A549 (cell line): ENCODE measurements around the gene SLC18A3. TPM values are rescaled to one million over a fixed set of nuclear protein-coding genes. Genes with fewer than 3 reads are reported as not detected.
A peak's percentile ranks its signal among the peaks of the same experiment; 100 is the strongest.

Source experiments
- ATAC-seq, 2 experiments: fragments of 200-7000 bp in 1 of 2; fragments of >200 bp in 1 of 2; cut with Nextera tagmentation in 1 of 2; cut with Tn5 transposase in 1 of 2; 3 replicates each; pipeline versions ENCODE4 v1.8.0 to v1.9.1; 2018 to 2020; ENCODE audit warnings: mild to moderate bottlenecking in 1 of 2, moderate library complexity in 1 of 2
- CTCF ChIA-PET: fragments of 300-600 bp; sonication (Branson Sonifier 250); formaldehyde crosslinking; extraction: SDS; loops from one replicate; lab custom pipeline; 2021; ENCODE audit warnings: antibody characterized with exemption, inconsistent platforms; lab: Yijun Ruan, JAX
- POLR2A ChIA-PET: fragments of 350-600 bp; formaldehyde crosslinking; extraction: SDS; loops from one replicate; lab custom pipeline; 2021; ENCODE audit warnings: antibody characterized with exemption, inconsistent platforms; lab: Yijun Ruan, JAX
- DNase-seq, 2 experiments: peaks; one replicate each; pipeline versions ENCODE4 v3.0.0 to v3.0.0-alpha.2; 2011 to 2016; ENCODE audit warnings: low read depth in 1 of 2, low spot score in 1 of 2
- FAIRE-seq: peaks from 2 replicates; lab custom pipeline; 2011; peaks lifted over from hg19 to GRCh38; lab: Jason Lieb, UNC
- H3K27ac ChIP-seq, 2 experiments: fragments of >200 bp; sonication (Bioruptor Twin); formaldehyde crosslinking; 3 replicates each; pipeline ENCODE4 v1.5.1; 2016 to 2017
- H3K4me1 ChIP-seq: fragments of >200 bp; sonication (Bioruptor Twin); formaldehyde crosslinking; 3 replicates; pipeline ENCODE4 v1.6.1; 2016
- H3K4me2 ChIP-seq: fragments of >200 bp; sonication (Bioruptor Twin); formaldehyde crosslinking; 3 replicates; pipeline ENCODE4 v1.6.1; 2016
- H3K4me3 ChIP-seq: fragments of >200 bp; sonication (Bioruptor Twin); formaldehyde crosslinking; 3 replicates; pipeline ENCODE4 v1.5.1; 2016
- H3K9me3 ChIP-seq: fragments of >200 bp; sonication (Bioruptor Twin); formaldehyde crosslinking; 3 replicates; pipeline ENCODE4 v1.6.1; 2016
- CHD4 ChIP-seq: fragments of 200-600 bp; sonication (generic); IDR thresholded peaks from 2 replicates; pipeline ENCODE4 v1.6.1; 2016; ENCODE audit warnings: antibody characterized with exemption, mild to moderate bottlenecking, borderline replicate concordance
- E2F6 ChIP-seq: IDR thresholded peaks from 2 replicates; pipeline ENCODE4 v1.6.1; 2012; ENCODE audit warnings: low read depth, borderline replicate concordance
- FOSL2 ChIP-seq, 2 experiments: fragments of 450-650 bp in 1 of 2; fragments of >200 bp in 1 of 2; sonication (Bioruptor Twin) in 1 of 2; formaldehyde crosslinking; IDR thresholded peaks; 2 replicates each; pipeline versions ENCODE4 v1.5.0 to v1.6.1; 2016 to 2020; ENCODE audit warnings: mild to moderate bottlenecking in 1 of 2, moderate library complexity in 1 of 2
- HDAC2 ChIP-seq: fragments of 200-600 bp; sonication (generic); IDR thresholded peaks from 2 replicates; pipeline ENCODE4 v1.6.1; 2016
- HES2 ChIP-seq: fragments of >200 bp; sonication (Bioruptor Twin); formaldehyde crosslinking; IDR thresholded peaks from 2 replicates; pipeline ENCODE4 v1.6.1; 2016
- HEYL ChIP-seq: fragments of 250-450 bp; sonication (Bioruptor Pico); IDR thresholded peaks from 2 replicates; pipeline ENCODE4 v1.8.0; 2021; ENCODE audit warnings: mild to moderate bottlenecking, moderate library complexity
- HMGXB4 ChIP-seq: fragments of 250-450 bp; sonication (Bioruptor Pico); IDR thresholded peaks from 2 replicates; pipeline ENCODE4 v1.5.0; 2021; ENCODE audit warnings: mild to moderate bottlenecking, moderate library complexity, borderline replicate concordance
- HOXB5 ChIP-seq: fragments of 250-450 bp; sonication (Bioruptor Pico); IDR thresholded peaks from 2 replicates; pipeline ENCODE4 v1.5.0; 2020; ENCODE audit warnings: mild to moderate bottlenecking, moderate library complexity
- JUNB ChIP-seq: fragments of >200 bp; sonication (Bioruptor Twin); formaldehyde crosslinking; IDR thresholded peaks from 2 replicates; pipeline ENCODE4 v1.6.1; 2016
- MAZ ChIP-seq: fragments of 150-350 bp; IDR thresholded peaks from 2 replicates; pipeline ENCODE4 v1.6.1; 2014; ENCODE audit warnings: antibody characterized with exemption, low read depth, low read length, borderline replicate concordance
- MYC ChIP-seq: IDR thresholded peaks from 2 replicates; pipeline ENCODE4 v1.6.1; 2012; ENCODE audit warnings: mild to moderate bottlenecking, inconsistent platforms, low read length, improper control_type of control experiment, borderline replicate concordance
- PBX3 ChIP-seq: IDR thresholded peaks from 2 replicates; pipeline ENCODE4 v1.6.1; 2012
- POLR2A ChIP-seq: IDR thresholded peaks from 2 replicates; pipeline ENCODE4 v1.6.1; 2012; ENCODE audit warnings: mild to moderate bottlenecking, low read length
- RAD21 ChIP-seq, 2 experiments: fragments of >200 bp in 1 of 2; sonication (Bioruptor Twin) in 1 of 2; formaldehyde crosslinking in 1 of 2; IDR thresholded peaks in 1 of 2; conservative IDR thresholded peaks in 1 of 2; 2 replicates in 1 of 2; 3 replicates in 1 of 2; pipeline ENCODE4 v1.6.1; 2012 to 2018; ENCODE audit warnings: inconsistent platforms in 1 of 2
- RARB ChIP-seq: fragments of 250-450 bp; sonication (Bioruptor Pico); IDR thresholded peaks from 2 replicates; pipeline ENCODE4 v1.8.0; 2021; ENCODE audit warnings: mild to moderate bottlenecking, moderate library complexity
- RCOR1 ChIP-seq: fragments of 150-350 bp; IDR thresholded peaks from 2 replicates; pipeline ENCODE4 v1.6.1; 2014; ENCODE audit warnings: antibody characterized with exemption, low read length, low read depth
- REST ChIP-seq: fragments of 200-600 bp; sonication (generic); IDR thresholded peaks from 2 replicates; pipeline ENCODE4 v1.6.1; 2016; ENCODE audit warnings: antibody characterized with exemption, mild to moderate bottlenecking, moderate library complexity
- SMC3 ChIP-seq: fragments of >200 bp; sonication (Bioruptor Twin); formaldehyde crosslinking; IDR thresholded peaks from 3 replicates; pipeline ENCODE4 v1.6.1; 2018; ENCODE audit warnings: inconsistent platforms
- SREBF2 ChIP-seq: fragments of 450-650 bp; IDR thresholded peaks from 2 replicates; pipeline ENCODE4 v1.6.1; 2014; ENCODE audit warnings: mild to moderate bottlenecking, moderate library complexity
- TP53 ChIP-seq: fragments of 250-450 bp; sonication (Bioruptor Pico); IDR thresholded peaks from 2 replicates; pipeline ENCODE4 v1.5.0; 2021; ENCODE audit warnings: mild to moderate bottlenecking, moderate library complexity
- USF2 ChIP-seq: fragments of 450-650 bp; IDR thresholded peaks from 2 replicates; pipeline ENCODE4 v1.6.1; 2014; ENCODE audit warnings: antibody characterized with exemption
- ZSCAN20 ChIP-seq: fragments of 250-450 bp; sonication (Bioruptor Pico); IDR thresholded peaks from 2 replicates; pipeline ENCODE4 v1.8.0; 2022; ENCODE audit warnings: mild to moderate bottlenecking, moderate library complexity
- WGBS: methylation state at CpG from one replicate; pipeline ENCODE4 v1.1.6; 2017; ENCODE audit errors: missing lambda C conversion rate; 5-methylcytosine and 5-hydroxymethylcytosine counted together
- polyA plus RNA-seq, 4 experiments: library from polyadenylated mRNA; depleted of rRNA in 3 of 4; stranded (reverse); fragments of >200 nt; fragmentation: RNase III in 1 of 4; extraction: RNeasy Plus Mini Kit Qiagen cat#74134 plus additional on column Dnase treatment in 1 of 4; gene quantifications; 2 replicates in 3 of 4; 3 replicates in 1 of 4; pipeline ENCODE4 v1.2.3, GENCODE V29; 2011 to 2017

Gene SLC18A3
- polyA plus RNA-seq, 2 of the 4 experiments (the other 2 are of a cell fraction) = not detected

GRCh38 chr10:49600046-49600445 is 10.1 kb upstream of the SLC18A3 start (continued):
- TF ChIP-seq E2F6 (no peak), HOXB5 (CRISPR knock-in tag) (no peak), HES2 (no peak)

- ChIA-PET CTCF (interaction anchor here (7.2 kb wide), 1 partner anchor 6 kb away, joined by 51 read pairs; no protein-coding TSS in a partner anchor), POLR2A (no interaction called here)
- no peak overlapping the region for H3K4me3 ChIP-seq
- no peak for FAIRE-seq
- H3K4me1 ChIP-seq = no peaks in the 10 kb centered on the region
- 41% methylated on average over 4 of the region's 4 CpGs for WGBS
- no peak overlapping the region for H3K4me2 ChIP-seq
- DNase-seq = no peak
- no peak overlapping the region for H3K27ac ChIP-seq
- ATAC-seq = no peak
- no peaks in the 10 kb centered on the region for H3K9me3 ChIP-seq
- TF ChIP-seq JUNB = no peak
- no peak for TF ChIP-seq TP53 (CRISPR knock-in tag)
- TF ChIP-seq ZSCAN20 (CRISPR knock-in tag) = no peak
- no peak for TF ChIP-seq HOXB5 (CRISPR knock-in tag)
- no peak for TF ChIP-seq REST
- no peak for TF ChIP-seq RCOR1
- no peak for TF ChIP-seq HDAC2
- no peak for TF ChIP-seq HMGXB4 (CRISPR knock-in tag)
- no peak for TF ChIP-seq USF2
- no peak for TF ChIP-seq MYC
- no peak for TF ChIP-seq HEYL (CRISPR knock-in tag)
- no peak for TF ChIP-seq PBX3
These were observed 9.2 kb upstream of the SLC18A3 start for GRCh38 chr10:49600781-49601400.

GRCh38 chr10:49601857-49602256 is 8.3 kb upstream of the SLC18A3 start:
- ATAC-seq = peak in 1 of 2 experiments; percentile 29; a peak in 2 of 6 replicates
- ChIA-PET POLR2A (no interaction called here), CTCF (interaction anchor here (7.2 kb wide), 1 partner anchor 7 kb away, joined by 51 read pairs; no protein-coding TSS in a partner anchor)
- Histone ChIP-seq H3K4me2 (no peak overlapping the region), H3K4me1 (no peaks in the 10 kb centered on the region), H3K27ac (no peak overlapping the region), H3K4me3 (no peak overlapping the region), H3K9me3 (no peaks in the 10 kb centered on the region)
- WGBS = 27% methylated on average over 7 of the region's 7 CpGs
- FAIRE-seq = no peak
- DNase-seq = no peak
- TF ChIP-seq RARB (no peak), HMGXB4 (CRISPR knock-in tag) (no peak), TP53 (CRISPR knock-in tag) (no peak), HES2 (no peak), RCOR1 (no peak), CHD4 (no peak), RAD21 (conservative IDR thresholded peaks at IDR 0.05 in 1 of 2, IDR thresholded peaks at IDR 0.05 in 1 of 2) (no peak), POLR2A (no peak), ZSCAN20 (CRISPR knock-in tag) (no peak), FOSL2 (IDR thresholded peaks at IDR 0.05) (no peak), FOSL2 (CRISPR knock-in tag; IDR thresholded peaks at IDR 0.05) (no peak), MAZ (no peak), SMC3 (no peak), SREBF2 (no peak)
